AG09319 (cell line): ENCODE results near the gene GHITM.

Experiments used
- DNase-seq: peaks from one replicate; pipeline ENCODE4 v3.0.0-alpha.2; 2010; ENCODE audit warnings: low read depth; ENCODE audit errors: extremely low read depth
- TF ChIP-seq, protein P1 (sequence below): IDR thresholded peaks from 2 replicates; pipeline ENCODE4 v1.5.1; 2011; ENCODE audit warnings: low read depth, mild to moderate bottlenecking, inconsistent platforms, low read length, moderate library complexity

GHITM gene

DNA sequence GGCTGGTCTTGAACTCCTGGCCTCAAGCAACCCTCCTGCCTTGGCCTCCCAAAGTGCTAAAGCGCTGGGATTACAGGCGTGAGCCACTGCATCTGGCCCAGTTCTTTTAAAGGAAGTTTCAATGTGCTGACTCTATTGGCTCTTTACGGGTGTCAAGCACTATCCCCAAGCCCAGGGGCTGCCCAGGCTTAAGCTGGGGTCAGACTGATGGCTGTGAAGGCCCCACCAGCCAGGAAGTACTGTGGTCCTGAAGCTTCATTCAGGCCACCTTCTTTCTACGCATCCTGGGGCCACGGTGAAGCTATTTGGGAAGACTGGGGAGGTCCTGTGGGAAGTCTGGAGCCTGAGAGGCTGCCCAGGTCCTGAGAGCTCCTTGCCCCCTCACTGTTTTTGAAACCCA is 42.3 kb downstream of the GHITM start:
- TF ChIP-seq, protein P1, sequence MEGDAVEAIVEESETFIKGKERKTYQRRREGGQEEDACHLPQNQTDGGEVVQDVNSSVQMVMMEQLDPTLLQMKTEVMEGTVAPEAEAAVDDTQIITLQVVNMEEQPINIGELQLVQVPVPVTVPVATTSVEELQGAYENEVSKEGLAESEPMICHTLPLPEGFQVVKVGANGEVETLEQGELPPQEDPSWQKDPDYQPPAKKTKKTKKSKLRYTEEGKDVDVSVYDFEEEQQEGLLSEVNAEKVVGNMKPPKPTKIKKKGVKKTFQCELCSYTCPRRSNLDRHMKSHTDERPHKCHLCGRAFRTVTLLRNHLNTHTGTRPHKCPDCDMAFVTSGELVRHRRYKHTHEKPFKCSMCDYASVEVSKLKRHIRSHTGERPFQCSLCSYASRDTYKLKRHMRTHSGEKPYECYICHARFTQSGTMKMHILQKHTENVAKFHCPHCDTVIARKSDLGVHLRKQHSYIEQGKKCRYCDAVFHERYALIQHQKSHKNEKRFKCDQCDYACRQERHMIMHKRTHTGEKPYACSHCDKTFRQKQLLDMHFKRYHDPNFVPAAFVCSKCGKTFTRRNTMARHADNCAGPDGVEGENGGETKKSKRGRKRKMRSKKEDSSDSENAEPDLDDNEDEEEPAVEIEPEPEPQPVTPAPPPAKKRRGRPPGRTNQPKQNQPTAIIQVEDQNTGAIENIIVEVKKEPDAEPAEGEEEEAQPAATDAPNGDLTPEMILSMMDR: no peak
- no peak for DNase-seq

- no peak for DNase-seq
- TF ChIP-seq, protein P1: no peak
These were observed 45.2 kb downstream of the GHITM start for GRCh38 chr10:84184517-84184916.

GRCh38 chr10:84185526-84186175 is 46.3 kb downstream of the GHITM start:
- no peak for DNase-seq
- TF ChIP-seq, protein P1: no peak

- TF ChIP-seq, protein P1: no peak
- no peak for DNase-seq
These were observed 49.5 kb downstream of the GHITM start for GRCh38 chr10:84188815-84189214.

DNA sequence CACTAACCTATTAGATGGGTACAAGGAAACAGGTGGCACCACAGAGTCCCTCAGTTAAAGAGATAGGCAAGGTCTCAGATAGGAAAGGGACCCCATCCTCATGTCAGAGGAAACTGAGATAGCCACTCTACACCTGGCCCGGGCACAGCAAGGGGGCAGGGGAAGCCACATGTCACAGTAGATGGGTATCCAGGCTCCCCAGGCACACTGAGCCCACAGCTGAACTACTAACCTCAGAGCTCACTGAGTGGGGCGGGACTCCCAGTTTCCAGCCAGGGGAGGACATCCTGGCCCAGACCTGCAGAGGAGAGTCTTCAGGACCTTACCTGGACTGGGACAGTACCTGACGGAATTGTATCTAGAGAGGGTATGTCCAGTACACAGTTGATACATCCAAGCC is 51.3 kb downstream of the GHITM start:
- no peak for DNase-seq
- TF ChIP-seq, protein P1: no peak

- TF ChIP-seq, protein P1: no peak
- DNase-seq: no peak
These were observed 51.8 kb downstream of the GHITM start for GRCh38 chr10:84191106-84191505.

- no peak for DNase-seq
- TF ChIP-seq, protein P1: no peak
These were observed 54.0 kb downstream of the GHITM start for GRCh38 chr10:84193327-84193726.
